GM12864 (cell line): ENCODE data around the gene ELP2.

Experiments
- DNase-seq: peaks from one replicate; pipeline ENCODE4 v3.0.0-alpha.2; 2011; ENCODE audit warnings: low read depth
- H3K4me3 ChIP-seq: 2 replicates; pipeline ENCODE4 v1.5.1; 2011; ENCODE audit warnings: mild to moderate bottlenecking, low read depth, low read length, control low read depth
- CTCF ChIP-seq: IDR thresholded peaks from 2 replicates; pipeline ENCODE4 v1.5.1; 2011; ENCODE audit warnings: low read depth, mild to moderate bottlenecking, moderate library complexity, low read length, control low read depth, inconsistent platforms; ENCODE audit errors: missing control alignments

ELP2 gene

GRCh38 chr18:36183033-36183432, 53.3 kb downstream of the ELP2 start:
- no peak overlapping the region for H3K4me3 ChIP-seq
- no peak for TF ChIP-seq CTCF
- no peak for DNase-seq

- no peak overlapping the region for H3K4me3 ChIP-seq
- TF ChIP-seq CTCF: no peak
- no peak for DNase-seq
Measured at GRCh38 chr18:36183987-36184386, 54.3 kb downstream of the ELP2 start.

- H3K4me3 ChIP-seq: no peak overlapping the region
- no peak for TF ChIP-seq CTCF
- DNase-seq: no peak
Measured at GRCh38 chr18:36185157-36185556, 55.5 kb downstream of the ELP2 start.

- TF ChIP-seq CTCF: no peak
- DNase-seq: no peak
- no peak overlapping the region for H3K4me3 ChIP-seq
Measured at GRCh38 chr18:36185901-36186460, 56.3 kb downstream of the ELP2 start.

DNA sequence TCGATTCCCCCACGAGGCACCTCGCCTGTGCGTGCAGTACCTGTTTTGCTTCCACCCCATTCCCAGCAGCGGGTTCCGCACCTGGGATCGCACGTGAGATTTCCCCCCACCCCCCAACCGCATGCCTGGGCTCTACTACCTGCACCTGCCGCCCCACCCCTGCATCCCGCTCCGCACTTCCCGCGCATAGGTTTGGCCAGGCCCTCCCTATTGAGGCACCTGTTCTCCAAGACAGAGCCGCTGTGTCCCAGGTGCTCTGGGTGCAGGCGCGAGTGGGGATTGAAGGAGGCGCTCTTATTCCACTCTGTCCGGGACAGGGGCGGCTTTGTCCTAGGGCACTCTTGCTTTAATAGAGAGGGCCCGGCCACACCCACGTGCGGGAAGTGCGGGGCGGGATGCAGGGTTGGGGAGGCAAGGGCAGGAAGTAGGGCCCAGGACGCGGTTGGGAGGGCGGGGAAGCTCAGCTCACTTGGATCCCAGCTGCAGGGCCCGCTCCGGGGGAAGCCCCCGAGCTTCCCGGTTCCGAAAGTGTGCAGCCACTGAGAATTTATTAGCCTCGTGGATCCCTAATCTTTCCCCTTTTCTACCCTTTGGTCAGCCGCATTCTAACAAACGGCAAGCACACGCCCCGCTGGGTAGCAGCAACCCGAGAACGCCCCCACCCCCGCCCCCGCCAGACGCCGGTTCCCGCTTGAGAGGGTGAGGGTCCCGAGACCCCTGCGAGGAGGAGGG, 56.9 kb downstream of the ELP2 start:
- no peak for TF ChIP-seq CTCF
- H3K4me3 ChIP-seq: peak overlapping the region; percentile 74
- DNase-seq: no peak

GRCh38 chr18:36187193-36187825, 57.6 kb downstream of the ELP2 start, which contains the start of gene MOCOS:
Gene MOCOS, plus strand, starts transcription at chr18:36187497. Its CDS starts 43 bp downstream, at chr18:36187540.
- DNase-seq: no peak
- peak within 1 kb of the TSS; percentile 74 for H3K4me3 ChIP-seq
- no peak for TF ChIP-seq CTCF
